CD4-positive, alpha-beta T cell (primary cell): ENCODE measurements around the gene JOSD2. TPM values are rescaled to one million over a fixed set of nuclear protein-coding genes. Genes with fewer than 3 reads are reported as not detected.

Experiments used
- ATAC-seq: fragments of 200-7000 bp; cut with Tn5 transposase; one replicate; pipeline ENCODE4 v1.10.0; 2022; ENCODE audit warnings: mild to moderate bottlenecking; ENCODE audit not compliant: poor library complexity
- CTCF ChIA-PET: fragments of 350-600 bp; sonication (Branson Sonifier 250); formaldehyde crosslinking; loops from one replicate; lab custom pipeline; 2021; ENCODE audit warnings: antibody characterized with exemption, inconsistent platforms; lab: Charles Lee
- POLR2A ChIA-PET: fragments of 350-600 bp; sonication (Branson Sonifier 250); formaldehyde crosslinking; loops from one replicate; lab custom pipeline; 2021; ENCODE audit warnings: antibody characterized with exemption, inconsistent platforms; lab: Charles Lee
- DNase-seq, 14 experiments: peaks; one replicate each; pipeline ENCODE4 v3.0.0-alpha.2; 2013 to 2020; ENCODE audit warnings: mixed read lengths in 2 of 14
- H3K27ac ChIP-seq, 2 donors: one replicate each; pipeline versions ENCODE4 v1.5.1 to v1.7.0; 2013; ENCODE audit warnings: low read length in 2 of 2, low read depth in 1 of 2, mild to moderate bottlenecking in 1 of 2
- H3K27me3 ChIP-seq, 2 experiments: 1 replicate in 1 of 2; 2 replicates in 1 of 2; pipeline versions ENCODE4 v1.6.1 to v1.7.0; 2013; ENCODE audit warnings: low read length in 2 of 2, control low read depth in 1 of 2, mild to moderate bottlenecking in 1 of 2, moderate library complexity in 1 of 2; ENCODE audit not compliant: insufficient read depth in 2 of 2, control insufficient read depth in 1 of 2
- H3K36me3 ChIP-seq: one replicate; pipeline ENCODE4 v1.6.1; 2013; ENCODE audit warnings: low read length, control low read depth; ENCODE audit not compliant: insufficient read depth
- H3K4me1 ChIP-seq: one replicate; pipeline ENCODE4 v1.6.1; 2013; ENCODE audit warnings: low read length, control low read depth; ENCODE audit not compliant: insufficient read depth
- H3K4me3 ChIP-seq: one replicate; pipeline ENCODE4 v1.5.1; 2013; ENCODE audit warnings: mild to moderate bottlenecking, low read length, moderate library complexity
- H3K9me3 ChIP-seq, 2 experiments: 1 replicate in 1 of 2; 2 replicates in 1 of 2; pipeline versions ENCODE4 v1.6.1 to v1.7.0; 2013; ENCODE audit warnings: low read length in 2 of 2, mild to moderate bottlenecking in 2 of 2, control low read depth in 1 of 2, moderate library complexity in 1 of 2; ENCODE audit not compliant: control insufficient read depth in 1 of 2, insufficient read depth in 1 of 2
- H3K27ac Mint-ChIP-seq: one replicate; pipeline ENCODE4 v1.8.0; 2020; ENCODE audit warnings: mixed read lengths
- H3K27me3 Mint-ChIP-seq: one replicate; pipeline ENCODE4 v1.8.0; 2021; ENCODE audit warnings: mixed read lengths
- H3K36me3 Mint-ChIP-seq: one replicate; pipeline ENCODE4 v1.8.0; 2021; ENCODE audit warnings: low read depth, mixed read lengths
- H3K4me1 Mint-ChIP-seq: one replicate; pipeline ENCODE4 v1.8.0; 2021; ENCODE audit warnings: low read depth, mixed read lengths
- H3K4me3 Mint-ChIP-seq: one replicate; pipeline ENCODE4 v1.8.0; 2020; ENCODE audit warnings: mild to moderate bottlenecking, mixed read lengths
- H3K9me3 Mint-ChIP-seq: one replicate; pipeline ENCODE4 v1.8.0; 2020; ENCODE audit warnings: mixed read lengths
- intact Hi-C, 2 experiments: fragments of 100-400 bp; cut with DNase I in 1 of 2; cut with micrococcal nuclease in 1 of 2; formaldehyde crosslinking; loops; one replicate each; pipeline versions ENCODE4 v1.15.1 to v1.9.0; 2023 to 2025; cut with DNase I, micrococcal nuclease
- total RNA-seq, 174 experiments: library from RNA in 2 of 174; stranded (reverse) in 2 of 174; gene quantifications; one replicate each; pipeline ENCODE4 v1.2.3 and lab custom pipeline; 2021 to 2026
- TF ChIP-seq, protein P1 (sequence below): fragments of 200-600 bp; IDR thresholded peaks from one replicate; pipeline ENCODE4 v1.8.0; 2022; ENCODE audit warnings: antibody characterized with exemption, mild to moderate bottlenecking

JOSD2 gene
- total RNA-seq, 2 experiments from 2014 or later = 11.7 to 11.9 TPM

DNA sequence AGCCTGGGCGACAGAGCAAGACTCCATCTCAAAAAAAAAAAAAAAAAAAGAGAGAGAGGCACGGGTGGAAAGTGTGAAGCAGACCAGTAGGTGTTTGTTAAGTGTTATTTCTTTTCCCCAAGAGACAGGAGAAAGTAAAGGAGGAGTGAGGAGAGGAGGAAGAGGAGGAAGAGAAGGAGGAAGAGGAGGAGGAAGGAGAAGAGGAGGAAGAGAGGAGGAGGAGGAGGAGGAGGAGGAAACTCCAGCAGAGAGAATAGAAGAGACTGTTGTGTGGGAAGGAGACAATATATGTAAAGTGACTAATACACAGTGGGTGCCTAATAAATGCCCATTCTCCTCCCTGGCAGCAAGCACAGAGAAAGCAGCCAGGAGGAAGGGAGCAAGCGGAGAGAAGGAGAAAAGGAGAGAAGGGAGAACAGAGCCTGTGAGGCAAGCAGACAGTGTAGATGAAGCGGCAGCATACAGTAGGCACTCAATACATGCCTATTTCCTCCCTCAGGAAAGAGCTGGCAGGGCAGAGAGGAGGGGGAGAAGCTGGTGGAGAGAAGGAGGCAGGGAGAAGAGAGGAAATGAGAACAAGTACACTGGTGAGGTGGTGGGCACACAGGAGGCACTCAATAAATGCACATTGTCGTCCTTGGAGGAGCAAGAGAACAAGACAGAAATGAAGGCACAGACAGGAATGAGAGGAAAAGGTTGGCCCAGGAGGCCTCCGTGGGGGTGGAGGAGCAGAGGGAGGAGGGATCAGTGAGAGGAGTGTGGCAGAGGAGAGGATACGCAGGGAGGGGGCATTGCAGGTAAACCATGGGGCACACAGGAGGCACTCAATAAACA is 16.6 kb downstream of the JOSD2 start:
- H3K4me3 ChIP-seq = no peak overlapping the region
- peaks cover 16% of the 10 kb centered on the region for H3K4me1 ChIP-seq
- Mint-ChIP-seq H3K27ac (peak overlapping the region; percentile 36), H3K27me3 (no peaks in the 10 kb centered on the region), H3K9me3 (no peaks in the 10 kb centered on the region), H3K36me3 (peaks cover 9% of the 10 kb centered on the region), H3K4me1 (peaks cover 29% of the 10 kb centered on the region), H3K4me3 (no peak overlapping the region)
- DNase-seq = no peak
- intact Hi-C loops = no loop called here
- TF ChIP-seq, protein P1, sequence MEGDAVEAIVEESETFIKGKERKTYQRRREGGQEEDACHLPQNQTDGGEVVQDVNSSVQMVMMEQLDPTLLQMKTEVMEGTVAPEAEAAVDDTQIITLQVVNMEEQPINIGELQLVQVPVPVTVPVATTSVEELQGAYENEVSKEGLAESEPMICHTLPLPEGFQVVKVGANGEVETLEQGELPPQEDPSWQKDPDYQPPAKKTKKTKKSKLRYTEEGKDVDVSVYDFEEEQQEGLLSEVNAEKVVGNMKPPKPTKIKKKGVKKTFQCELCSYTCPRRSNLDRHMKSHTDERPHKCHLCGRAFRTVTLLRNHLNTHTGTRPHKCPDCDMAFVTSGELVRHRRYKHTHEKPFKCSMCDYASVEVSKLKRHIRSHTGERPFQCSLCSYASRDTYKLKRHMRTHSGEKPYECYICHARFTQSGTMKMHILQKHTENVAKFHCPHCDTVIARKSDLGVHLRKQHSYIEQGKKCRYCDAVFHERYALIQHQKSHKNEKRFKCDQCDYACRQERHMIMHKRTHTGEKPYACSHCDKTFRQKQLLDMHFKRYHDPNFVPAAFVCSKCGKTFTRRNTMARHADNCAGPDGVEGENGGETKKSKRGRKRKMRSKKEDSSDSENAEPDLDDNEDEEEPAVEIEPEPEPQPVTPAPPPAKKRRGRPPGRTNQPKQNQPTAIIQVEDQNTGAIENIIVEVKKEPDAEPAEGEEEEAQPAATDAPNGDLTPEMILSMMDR = no peak
- no peak overlapping the region for H3K27ac ChIP-seq
- no peaks in the 10 kb centered on the region for H3K27me3 ChIP-seq
- no peaks in the 10 kb centered on the region for H3K36me3 ChIP-seq
- CTCF ChIA-PET = no interaction called here
- ATAC-seq = no peak
- POLR2A ChIA-PET = no interaction called here
- no peaks in the 10 kb centered on the region for H3K9me3 ChIP-seq

DNA sequence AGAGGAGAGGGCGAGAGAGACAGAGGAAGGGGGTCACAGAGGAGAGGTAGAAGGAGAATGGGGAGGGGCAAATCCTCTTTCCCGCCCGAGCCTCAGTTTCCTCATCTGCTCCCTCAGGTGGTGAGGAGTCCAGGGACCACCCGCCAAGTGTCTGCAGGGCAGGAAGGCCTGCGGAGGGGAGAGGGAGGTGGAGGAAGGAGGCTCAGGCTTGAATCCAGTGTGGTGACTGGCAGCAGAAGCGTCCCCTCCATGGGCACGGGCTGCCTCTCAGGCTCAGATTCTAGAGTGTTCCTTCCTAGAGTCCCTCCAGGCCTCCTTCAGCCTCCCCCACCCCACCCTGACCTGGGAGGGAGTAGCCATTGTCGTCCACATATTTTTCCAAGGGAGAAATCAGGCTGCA is 17.8 kb downstream of the JOSD2 start:
- no peak for DNase-seq
- no peaks in the 10 kb centered on the region for H3K27me3 Mint-ChIP-seq
- POLR2A ChIA-PET = no interaction called here

DNA sequence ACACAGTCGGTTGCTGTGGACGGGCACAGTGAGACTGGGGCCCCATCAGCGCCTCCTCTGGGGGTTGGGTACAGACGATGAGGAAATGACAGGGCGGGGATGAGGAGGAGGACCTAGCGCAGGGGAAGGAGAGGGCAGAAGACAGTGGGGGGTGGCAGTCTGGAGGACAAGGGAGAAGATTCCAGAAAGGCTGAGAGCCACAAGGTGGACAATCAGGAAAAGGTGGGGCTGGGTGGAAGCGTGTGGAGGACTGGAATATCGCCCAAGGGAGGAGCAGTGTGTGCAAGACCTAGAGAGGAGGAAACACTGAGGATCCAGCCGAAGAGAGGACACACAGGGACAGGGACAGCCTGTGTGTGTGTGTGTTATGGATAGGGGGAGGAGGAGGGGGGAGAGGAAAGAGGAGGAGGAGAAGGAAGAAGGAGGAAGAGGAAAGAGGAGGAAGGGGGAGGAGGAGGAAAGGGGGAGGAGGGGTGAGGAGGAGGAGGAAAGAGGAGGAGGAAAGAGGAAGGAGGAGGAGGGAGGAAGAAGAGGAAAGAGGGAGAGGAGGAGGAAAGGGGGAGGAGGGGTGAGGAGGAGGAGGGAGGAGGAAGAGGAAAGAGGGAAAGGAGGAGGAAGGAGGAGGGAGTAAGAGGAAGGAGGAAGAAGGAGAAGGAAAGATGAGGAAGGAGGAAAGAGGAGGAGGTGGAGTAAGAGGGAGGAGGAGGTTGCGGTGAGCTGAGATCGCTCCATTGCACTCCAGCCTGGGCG is 18.5 kb downstream of the JOSD2 start:
- TF ChIP-seq, protein P1 = no peak
- POLR2A ChIA-PET = no interaction called here
- ATAC-seq (peak; percentile 91), DNase-seq (peak in 7 of 14 experiments; percentile 15 to 50 (median 30))
- no peak overlapping the region for H3K4me3 Mint-ChIP-seq
- Histone ChIP-seq H3K9me3 (no peaks in the 10 kb centered on the region), H3K27ac (no peak overlapping the region), H3K36me3 (no peaks in the 10 kb centered on the region), H3K4me1 (peaks cover 20% of the 10 kb centered on the region), H3K27me3 (no peaks in the 10 kb centered on the region), H3K4me3 (no peak overlapping the region)
- no peaks in the 10 kb centered on the region for H3K9me3 Mint-ChIP-seq
- CTCF ChIA-PET = no interaction called here
- no peaks in the 10 kb centered on the region for H3K27me3 Mint-ChIP-seq
- no peak overlapping the region for H3K27ac Mint-ChIP-seq
- peaks cover 37% of the 10 kb centered on the region for H3K4me1 Mint-ChIP-seq
- intact Hi-C loops = no loop called here
- H3K36me3 Mint-ChIP-seq = peaks cover 14% of the 10 kb centered on the region

More for the DNA sequence above, 17.8 kb downstream of the JOSD2 start:
- intact Hi-C loops = no loop called here
- Histone ChIP-seq H3K27me3 (no peaks in the 10 kb centered on the region), H3K9me3 (no peaks in the 10 kb centered on the region), H3K27ac (no peak overlapping the region), H3K36me3 (no peaks in the 10 kb centered on the region), H3K4me3 (no peak overlapping the region), H3K4me1 (peaks cover 16% of the 10 kb centered on the region)
- Mint-ChIP-seq H3K4me1 (peaks cover 37% of the 10 kb centered on the region), H3K4me3 (no peak overlapping the region), H3K36me3 (peaks cover 14% of the 10 kb centered on the region), H3K9me3 (no peaks in the 10 kb centered on the region), H3K27ac (no peak overlapping the region)
- ATAC-seq = no peak
- CTCF ChIA-PET = no interaction called here
- TF ChIP-seq, protein P1 = no peak
